ENCODE data around the gene CSMD2. TPM values are rescaled to one million over a fixed set of nuclear protein-coding genes. Genes with fewer than 3 reads are reported as not detected.
"Not testable (repeated sequence)": the region's sequence is repeated elsewhere in the genome, so short reads cannot be mapped to it uniquely, and the experiment has no call there.

CSMD2 gene
- polyA plus RNA-seq, 1 experiment, result 1.8 TPM

- DNase-seq (ENCODE audit: low read depth), result no peak
- no peaks in the 10 kb centered on the region for H3K36me3 ChIP-seq (ENCODE audit: control insufficient read depth, insufficient read depth, low read length)
- H3K4me3 ChIP-seq (ENCODE audit: low read depth, low read length), result no peak overlapping the region
- POLR2A ChIA-PET, result no interaction called here
- CTCF ChIA-PET, result no interaction called here
- no peak for TF ChIP-seq CTCF (IDR thresholded peaks at IDR 0.05; ENCODE audit: insufficient read depth, low read depth, low read length)
- H3K27me3 ChIP-seq (ENCODE audit: control insufficient read depth, insufficient read depth, low read length), result no peaks in the 10 kb centered on the region
These were observed 648.6 kb downstream of the CSMD2 start for GRCh38 chr1:33516428-33516827.

GRCh38 chr1:33515607-33516006 lies 649.4 kb downstream of the CSMD2 start:
- no peaks in the 10 kb centered on the region for H3K36me3 ChIP-seq (ENCODE audit: control insufficient read depth, insufficient read depth, low read length)
- TF ChIP-seq CTCF (IDR thresholded peaks at IDR 0.05; ENCODE audit: insufficient read depth, low read depth, low read length), result no peak
- H3K27me3 ChIP-seq (ENCODE audit: control insufficient read depth, insufficient read depth, low read length), result no peaks in the 10 kb centered on the region
- CTCF ChIA-PET, result no interaction called here
- no peak overlapping the region for H3K4me3 ChIP-seq (ENCODE audit: low read depth, low read length)
- POLR2A ChIA-PET, result no interaction called here
- no peak for DNase-seq (ENCODE audit: low read depth)

GRCh38 chr1:33515112-33515511 lies 649.9 kb downstream of the CSMD2 start:
- TF ChIP-seq CTCF (IDR thresholded peaks at IDR 0.05; ENCODE audit: insufficient read depth, low read depth, low read length), result no peak
- H3K4me3 ChIP-seq (ENCODE audit: low read depth, low read length), result no peak overlapping the region
- POLR2A ChIA-PET, result no interaction called here
- H3K36me3 ChIP-seq (ENCODE audit: control insufficient read depth, insufficient read depth, low read length), result no peaks in the 10 kb centered on the region
- CTCF ChIA-PET, result no interaction called here
- no peak for DNase-seq (ENCODE audit: low read depth)
- no peaks in the 10 kb centered on the region for H3K27me3 ChIP-seq (ENCODE audit: control insufficient read depth, insufficient read depth, low read length)

- TF ChIP-seq CTCF (IDR thresholded peaks at IDR 0.05; ENCODE audit: insufficient read depth, low read depth, low read length), result no peak
- DNase-seq (ENCODE audit: low read depth), result no peak
- Histone ChIP-seq H3K27me3 (ENCODE audit: control insufficient read depth, insufficient read depth, low read length) (no peaks in the 10 kb centered on the region), H3K4me3 (ENCODE audit: low read depth, low read length) (no peak overlapping the region), H3K36me3 (ENCODE audit: control insufficient read depth, insufficient read depth, low read length) (no peaks in the 10 kb centered on the region)
- ChIA-PET POLR2A (no interaction called here), CTCF (interaction anchor here (0.6 to 1.5 kb wide), 3 partner anchors 13 to 25 kb away, joined by 4 to 5 read pairs (median 4); no protein-coding TSS in a partner anchor)
These were observed 652.6 kb downstream of the CSMD2 start for GRCh38 chr1:33512226-33513011.

GRCh38 chr1:33509276-33509675 lies 655.8 kb downstream of the CSMD2 start:
- H3K27me3 ChIP-seq (ENCODE audit: control insufficient read depth, insufficient read depth, low read length); H3K4me3 ChIP-seq (ENCODE audit: low read depth, low read length); H3K36me3 ChIP-seq (ENCODE audit: control insufficient read depth, insufficient read depth, low read length); POLR2A ChIA-PET; CTCF ChIA-PET; DNase-seq (ENCODE audit: low read depth): not testable (repeated sequence)

GRCh38 chr1:33508151-33508550 lies 656.9 kb downstream of the CSMD2 start:
- ChIA-PET POLR2A (no interaction called here), CTCF (no interaction called here)
- no peak overlapping the region for H3K4me3 ChIP-seq (ENCODE audit: low read depth, low read length)
- H3K36me3 ChIP-seq (ENCODE audit: control insufficient read depth, insufficient read depth, low read length), result no peaks in the 10 kb centered on the region
- TF ChIP-seq CTCF (IDR thresholded peaks at IDR 0.05; ENCODE audit: insufficient read depth, low read depth, low read length), result no peak
- no peaks in the 10 kb centered on the region for H3K27me3 ChIP-seq (ENCODE audit: control insufficient read depth, insufficient read depth, low read length)
- no peak for DNase-seq (ENCODE audit: low read depth)

Data from BJ (cell line).